HG03460 (cell line): ENCODE data around the gene TMEM18.
"Not testable (repeated sequence)": the region's sequence is repeated elsewhere in the genome, so short reads cannot be mapped to it uniquely, and the experiment has no call there.

Experiments
- ATAC-seq: cut with Tn5 transposase; IDR thresholded peaks from one replicate; pipeline ENCODE4 v1.9.1; 2021; ENCODE audit not compliant: unreplicated experiment

TMEM18 gene

GRCh38 chr2:694174-694573 lies 17.0 kb upstream of the TMEM18 start:
- ATAC-seq = no peak

GRCh38 chr2:693606-694005 lies 16.4 kb upstream of the TMEM18 start:
- ATAC-seq = no peak

GRCh38 chr2:692767-693166 lies 15.6 kb upstream of the TMEM18 start:
- ATAC-seq = no peak

- no peak for ATAC-seq
These were observed 14.9 kb upstream of the TMEM18 start for GRCh38 chr2:691821-692761.

- no peak for ATAC-seq
These were observed 13.6 kb upstream of the TMEM18 start for GRCh38 chr2:690799-691198.

GRCh38 chr2:689877-690510 lies 12.8 kb upstream of the TMEM18 start:
- no peak for ATAC-seq

- no peak for ATAC-seq
These were observed 12.0 kb upstream of the TMEM18 start for GRCh38 chr2:689237-689636.

- no peak for ATAC-seq
These were observed 11.4 kb upstream of the TMEM18 start for GRCh38 chr2:688504-689076.

GRCh38 chr2:685421-685820 lies 8.2 kb upstream of the TMEM18 start:
- ATAC-seq = no peak

- ATAC-seq = not testable (repeated sequence)
These were observed 7.7 kb upstream of the TMEM18 start for GRCh38 chr2:684913-685312.

GRCh38 chr2:682226-682625 lies 5.0 kb upstream of the TMEM18 start:
- no peak for ATAC-seq

GRCh38 chr2:681312-681711 lies 4.1 kb upstream of the TMEM18 start:
- no peak for ATAC-seq

GRCh38 chr2:680496-680895 lies 3.3 kb upstream of the TMEM18 start:
- ATAC-seq = no peak

- no peak for ATAC-seq
These were observed 1.8 kb upstream of the TMEM18 start for GRCh38 chr2:678964-679363.

GRCh38 chr2:677959-678550 lies 849 bp upstream of the TMEM18 start:
- ATAC-seq = no peak

- peak; percentile 81 for ATAC-seq
These were observed 555 bp downstream of the TMEM18 start for GRCh38 chr2:676647-677055.

GRCh38 chr2:675982-676646 lies 1.1 kb downstream of the TMEM18 start:
- ATAC-seq = peak; percentile 42

GRCh38 chr2:675460-675859 lies 1.7 kb downstream of the TMEM18 start:
- no peak for ATAC-seq

- no peak for ATAC-seq
These were observed 2.2 kb downstream of the TMEM18 start for GRCh38 chr2:675051-675450.

GRCh38 chr2:674321-674985 lies 2.8 kb downstream of the TMEM18 start:
- no peak for ATAC-seq
